ENCODE results near the gene SLC25A13.

SLC25A13 gene

DNA sequence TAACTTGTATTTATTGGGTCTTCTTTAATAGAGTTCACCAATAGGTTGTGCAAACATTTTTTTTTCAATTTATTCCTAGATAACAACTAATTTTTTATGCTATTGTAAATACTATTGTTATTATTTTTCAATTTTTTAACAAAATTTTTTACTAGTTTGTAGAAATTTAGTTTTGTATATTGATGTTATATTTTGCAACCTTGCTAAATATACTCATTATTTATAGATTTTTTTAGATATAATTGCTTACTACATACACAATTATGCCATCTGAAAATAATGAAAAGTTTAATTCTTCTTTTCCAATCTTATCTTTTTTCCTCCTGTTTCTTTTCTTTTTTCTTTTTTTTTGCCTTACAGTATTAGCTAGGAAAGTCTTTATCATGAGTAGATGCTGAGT is 216.9 kb downstream of the SLC25A13 start:
- in situ Hi-C loops (cut with MboI; ENCODE audit: low sequenced_read_pairs), result no loop called here

DNA sequence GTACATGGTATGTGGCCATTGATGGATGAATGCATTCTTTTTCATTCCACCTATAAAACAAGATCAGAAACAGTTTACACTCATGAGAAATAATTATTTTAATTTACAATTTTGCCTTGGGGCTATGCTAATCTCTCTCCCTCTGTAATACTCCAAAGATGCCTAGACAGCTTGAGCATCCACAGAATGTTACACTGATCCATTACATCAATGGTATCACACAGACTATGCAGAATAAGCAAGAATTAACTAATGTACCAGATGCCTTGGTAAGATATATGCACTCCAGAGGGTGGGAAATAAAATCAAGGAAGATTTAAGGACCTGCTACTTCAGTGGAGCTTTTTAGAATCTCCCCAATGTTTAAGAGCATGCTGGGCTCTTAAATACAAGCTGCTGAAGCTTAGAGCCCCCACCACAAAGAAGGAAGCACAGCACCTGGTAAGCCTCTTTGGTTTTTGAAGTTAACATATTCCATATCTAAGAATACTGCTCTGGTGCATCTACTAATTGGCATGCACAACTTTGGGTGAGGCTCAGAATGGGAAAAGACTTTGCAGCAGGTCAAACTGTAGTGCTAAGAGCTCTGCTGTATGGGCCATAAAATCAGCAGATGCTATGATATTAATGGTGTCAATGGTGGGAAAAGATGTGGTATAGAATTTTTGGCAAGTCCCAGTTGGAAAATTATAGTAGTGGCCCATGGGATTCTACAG is 219.6 kb downstream of the SLC25A13 start:
- in situ Hi-C loops (cut with MboI; ENCODE audit: low sequenced_read_pairs), result no loop called here

DNA sequence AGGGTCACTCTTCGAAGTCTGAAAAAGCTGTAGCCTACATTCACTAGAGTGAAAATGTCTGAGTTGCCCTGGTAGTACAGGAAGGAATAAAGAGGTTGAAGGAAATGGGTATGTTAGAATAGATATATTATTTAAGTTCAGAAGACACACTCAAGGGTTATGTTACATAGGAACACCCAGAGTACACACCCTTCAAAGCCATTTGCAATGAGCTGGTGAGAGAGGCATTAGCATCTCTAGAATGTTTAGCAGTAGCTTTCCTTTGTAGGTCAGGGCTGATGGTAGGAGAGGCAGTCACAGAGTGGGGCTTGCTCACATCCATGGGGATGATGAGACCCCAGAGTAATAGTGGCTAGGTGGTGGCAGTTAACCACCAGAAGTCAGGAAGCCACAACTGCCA is 221.2 kb downstream of the SLC25A13 start:
- in situ Hi-C loops (cut with MboI; ENCODE audit: low sequenced_read_pairs), result no loop called here

DNA sequence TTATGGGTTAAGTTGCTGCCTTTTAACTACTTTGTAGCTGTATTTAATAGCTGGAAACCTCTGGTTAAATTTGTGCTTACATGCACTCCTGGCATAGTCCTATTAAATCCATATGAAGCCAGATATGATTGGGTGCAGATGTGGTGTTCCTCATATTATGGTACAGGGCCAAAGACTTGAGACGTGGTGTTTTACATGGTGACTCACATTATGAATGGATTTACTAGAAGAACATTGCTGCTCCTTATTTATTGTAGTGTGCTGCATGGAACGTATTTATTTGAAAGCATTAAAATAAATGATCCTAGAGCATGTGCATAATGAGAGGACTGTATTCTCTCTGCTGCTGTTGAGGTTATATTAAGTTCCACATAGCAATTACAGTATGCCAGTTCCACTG is 224.1 kb downstream of the SLC25A13 start:
- in situ Hi-C loops (cut with MboI; ENCODE audit: low sequenced_read_pairs), result no loop called here

DNA sequence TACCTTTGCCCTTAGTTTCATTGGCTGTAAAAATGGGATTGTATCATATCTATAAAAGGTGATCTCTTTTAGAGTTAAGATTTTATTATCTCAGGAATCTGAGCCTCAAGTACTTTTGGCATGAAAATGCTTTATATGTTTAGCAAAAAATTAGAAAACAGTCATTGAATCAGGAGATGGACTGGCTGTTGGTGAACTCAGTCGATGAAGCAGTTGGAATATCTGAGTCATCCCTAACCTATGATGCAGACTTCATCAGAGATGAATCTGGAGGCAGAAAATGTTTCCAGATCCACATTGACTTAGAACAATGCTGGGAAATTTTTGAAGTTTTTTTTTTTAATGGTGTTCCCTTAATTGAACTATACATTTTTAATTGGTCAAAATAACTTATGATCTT is 228.5 kb downstream of the SLC25A13 start:
- in situ Hi-C loops (cut with MboI; ENCODE audit: low sequenced_read_pairs), result no loop called here

DNA sequence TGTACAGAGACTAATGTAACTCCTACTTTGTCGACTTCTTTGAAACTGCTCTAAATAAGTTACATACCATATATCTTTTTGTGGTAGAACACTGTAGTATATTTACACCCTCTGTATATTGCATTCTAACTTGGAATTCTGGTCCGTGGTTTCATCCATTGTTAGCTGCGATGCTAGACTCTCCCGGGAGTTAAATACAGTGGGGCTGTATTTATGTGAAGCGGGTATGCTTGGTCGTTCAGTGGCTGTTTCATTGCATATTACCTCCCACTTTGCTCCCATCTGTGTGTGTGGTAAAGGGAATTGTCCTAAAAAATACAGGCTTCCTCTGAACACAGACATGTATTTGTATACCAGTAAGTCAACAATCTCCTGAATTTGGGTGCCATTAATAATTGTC is 231.1 kb downstream of the SLC25A13 start:
- in situ Hi-C loops (cut with MboI; ENCODE audit: low sequenced_read_pairs), result no loop called here

DNA sequence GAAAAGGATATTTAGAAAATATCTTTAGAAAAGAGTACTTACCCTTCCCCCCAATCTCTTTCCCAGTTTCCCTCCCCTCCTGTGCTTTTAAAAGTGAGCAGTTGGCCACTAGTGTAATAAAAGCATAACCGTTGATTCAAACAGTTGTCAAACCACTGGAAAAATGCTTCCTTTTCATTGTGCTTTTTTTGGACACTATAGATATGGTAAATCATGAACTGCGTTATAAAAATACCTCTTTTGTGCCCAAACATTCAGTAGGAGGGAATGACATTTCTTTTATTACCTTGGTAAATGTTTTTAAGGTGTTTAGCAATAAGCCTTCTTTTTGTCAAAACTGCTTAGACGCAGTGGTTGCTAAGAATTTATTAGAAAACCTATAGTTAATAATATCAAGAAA is 232.4 kb downstream of the SLC25A13 start:
- in situ Hi-C loops (cut with MboI; ENCODE audit: low sequenced_read_pairs), result no loop called here

DNA sequence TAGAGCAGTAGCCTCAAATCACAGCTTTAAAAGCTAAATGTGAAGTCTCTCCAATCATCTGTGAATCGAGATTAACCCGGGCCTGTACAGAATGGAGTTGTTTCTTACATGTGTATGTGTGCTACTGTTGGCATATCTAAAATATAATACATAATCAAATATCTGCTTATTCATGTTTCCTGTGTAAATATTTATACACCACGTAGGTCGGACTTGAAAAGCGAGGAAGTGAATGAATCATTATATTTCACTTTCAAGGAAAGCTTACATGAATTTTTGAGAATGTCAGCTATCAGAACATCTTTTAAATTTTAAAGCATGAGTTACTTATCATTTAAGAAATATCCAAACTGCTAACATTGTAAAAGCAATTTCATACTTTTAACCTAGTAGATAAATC is 233.3 kb downstream of the SLC25A13 start:
- in situ Hi-C loops (cut with MboI; ENCODE audit: low sequenced_read_pairs), result no loop called here

DNA sequence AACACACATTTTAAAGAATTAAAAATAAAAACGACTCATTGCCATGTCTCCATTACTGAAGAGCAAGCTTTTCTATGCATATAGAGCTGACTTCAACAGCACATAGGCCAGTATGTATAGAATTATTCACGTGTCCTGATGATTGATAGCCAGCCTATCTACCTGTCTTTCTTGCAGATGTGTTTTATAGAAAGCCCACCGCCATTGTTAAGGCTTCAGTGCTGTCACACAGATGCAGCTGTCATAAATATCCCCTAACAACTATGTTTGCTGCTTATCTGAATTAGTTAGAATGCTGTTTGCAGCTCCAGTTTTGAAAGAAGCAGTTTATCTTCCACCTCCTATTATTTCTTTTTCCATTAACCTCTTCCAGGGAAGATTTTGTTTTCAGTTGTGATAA is 235.9 kb downstream of the SLC25A13 start:
- in situ Hi-C loops (cut with MboI; ENCODE audit: low sequenced_read_pairs), result no loop called here

DNA sequence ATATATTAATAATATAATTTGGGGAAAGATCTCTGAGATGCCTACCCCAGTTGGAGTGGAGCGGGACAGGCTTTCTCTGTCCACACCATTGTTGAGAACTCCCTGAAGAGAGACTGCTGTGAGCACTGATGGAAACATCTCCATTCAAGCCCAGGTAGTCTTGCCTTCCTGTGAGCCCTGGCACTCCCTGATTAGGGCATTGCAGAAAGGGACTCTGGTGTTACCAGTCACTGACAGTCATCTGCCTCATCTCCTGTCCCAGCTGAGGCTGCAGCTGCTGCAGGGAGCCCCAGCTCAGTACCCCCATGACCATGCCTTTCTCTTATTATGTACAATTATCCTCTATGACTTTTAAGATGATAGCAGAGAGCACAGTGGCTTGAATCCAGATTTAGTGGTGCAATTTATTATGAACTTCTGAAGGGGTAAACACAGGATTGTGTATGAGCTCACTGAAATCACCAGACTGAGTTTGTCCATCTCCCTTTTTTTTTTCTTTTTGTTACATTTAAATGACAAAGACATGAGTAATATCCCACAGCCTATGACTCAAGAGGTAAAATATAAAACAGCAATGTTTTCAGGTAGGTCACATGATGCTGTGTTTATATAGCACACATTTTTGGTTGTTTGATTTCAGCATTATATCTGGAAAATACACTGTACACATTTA is 236.9 kb downstream of the SLC25A13 start:
- in situ Hi-C loops (cut with MboI; ENCODE audit: low sequenced_read_pairs), result no loop called here

DNA sequence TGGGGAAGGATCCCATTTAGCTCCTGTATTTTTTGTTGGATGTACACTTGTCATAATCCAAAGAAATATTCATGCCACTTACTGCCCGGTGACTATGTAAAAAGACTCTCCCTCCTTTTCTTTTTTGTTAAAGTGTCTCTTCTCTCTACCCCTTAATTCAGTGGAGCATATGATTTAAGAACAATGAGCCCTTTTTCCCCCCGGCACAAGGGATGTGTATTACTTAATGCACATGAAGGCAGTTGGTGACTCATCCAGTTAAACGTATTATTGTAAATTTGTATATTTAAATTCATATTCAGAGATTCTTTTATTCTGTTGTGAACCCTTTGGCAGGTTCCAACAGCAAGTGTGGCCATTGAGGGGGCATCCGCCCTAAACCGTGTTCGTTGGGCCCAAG is 241.9 kb downstream of the SLC25A13 start:
- in situ Hi-C loops (cut with MboI; ENCODE audit: low sequenced_read_pairs), result no loop called here

DNA sequence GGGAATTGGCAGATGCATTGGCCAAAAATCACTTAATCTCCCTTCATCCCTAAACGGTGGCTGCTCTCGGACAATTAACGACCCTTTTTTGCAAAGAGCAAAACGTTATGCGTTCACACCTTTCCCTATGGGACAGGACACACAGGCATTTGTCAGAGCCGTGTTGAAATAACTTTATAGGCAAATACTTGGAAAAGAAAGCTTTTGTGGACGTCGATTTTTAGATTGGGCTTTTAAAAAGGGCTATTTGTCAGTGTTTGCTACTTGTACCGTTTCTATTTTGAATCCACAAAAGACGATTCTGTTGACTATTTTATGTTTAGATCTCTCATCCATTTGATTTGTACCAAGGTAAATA is 245.6 kb downstream of the SLC25A13 start:
- in situ Hi-C loops (cut with MboI; ENCODE audit: low sequenced_read_pairs), result no loop called here

DNA sequence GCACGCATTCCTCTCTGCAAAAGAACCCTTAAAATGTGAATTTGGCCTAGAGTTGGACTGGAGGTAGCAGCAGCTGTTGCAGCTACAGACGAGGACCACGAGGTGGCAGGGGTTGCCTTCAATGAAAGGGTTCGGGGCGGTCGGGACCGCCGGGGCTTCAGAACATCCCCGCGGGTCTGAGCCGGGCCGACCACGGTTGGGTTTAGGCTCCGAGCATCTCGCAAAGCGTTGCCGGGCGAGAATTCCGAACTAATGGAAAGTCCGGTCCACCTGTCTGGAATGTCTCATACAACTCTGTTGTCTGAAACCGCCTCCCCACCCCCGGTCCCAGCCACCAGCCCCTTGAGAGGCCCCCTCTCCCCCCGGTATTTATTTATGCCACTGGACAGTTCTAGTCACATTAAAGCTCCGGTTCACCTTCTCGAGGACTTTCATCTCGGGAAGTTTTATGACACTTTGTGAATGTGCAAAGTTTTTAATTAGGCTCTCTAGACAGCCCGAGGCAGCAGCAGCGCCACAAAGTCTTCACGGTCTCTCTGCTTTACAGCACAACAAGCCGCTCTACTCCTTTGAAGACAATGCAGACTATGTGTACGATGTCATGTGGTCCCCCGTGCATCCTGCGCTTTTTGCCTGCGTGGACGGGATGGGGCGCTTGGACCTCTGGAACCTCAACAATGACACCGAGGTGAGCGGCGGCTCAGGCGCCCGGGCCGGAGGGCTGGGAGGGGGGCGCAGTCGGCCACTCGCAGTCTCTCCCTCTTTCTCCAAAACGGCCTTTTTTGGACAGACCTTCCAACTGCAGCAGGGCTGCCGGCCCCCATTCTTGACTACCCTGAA is 246.2 kb downstream of the SLC25A13 start:
- in situ Hi-C loops (cut with MboI; ENCODE audit: low sequenced_read_pairs), result no loop called here

DNA sequence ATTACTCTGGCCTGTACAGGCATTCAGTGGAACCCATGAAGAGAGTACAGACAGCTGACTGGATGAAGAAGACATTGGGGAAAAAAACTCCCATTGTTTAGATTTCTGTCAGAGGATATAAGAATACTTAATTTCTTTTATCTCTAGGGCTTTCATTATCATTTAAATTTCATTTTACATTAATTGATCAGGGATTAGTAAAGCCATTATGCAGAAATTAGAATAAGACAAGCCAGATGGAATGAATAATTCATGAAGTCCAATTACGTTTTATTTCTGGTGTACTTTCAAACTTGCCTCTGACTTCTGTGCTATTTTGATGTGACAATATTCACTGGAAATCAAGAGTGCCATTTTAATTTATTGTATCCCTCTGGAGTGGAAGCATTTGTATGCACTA is 247.0 kb downstream of the SLC25A13 start:
- in situ Hi-C loops (cut with MboI; ENCODE audit: low sequenced_read_pairs), result no loop called here

Measured in HL-60/S4 treated with phorbol 12-myristate 13-acetate at 8.2 ng/mL for 4 days and 3 days (cell line).